Subcutaneous abdominal adipose tissue (tissue), 5 donors: ENCODE data around the gene SARS1.

Experiments
- H3K27ac ChIP-seq: one replicate; pipeline ENCODE4 v1.7.0; 2013; ENCODE audit warnings: low read depth, mild to moderate bottlenecking, inconsistent platforms, low read length, moderate library complexity
- H3K27me3 ChIP-seq, 5 donors: one replicate each; pipeline ENCODE4 v1.7.0; 2013; ENCODE audit warnings: low read length in 5 of 5, inconsistent platforms in 1 of 5; ENCODE audit not compliant: control insufficient read depth in 5 of 5, insufficient read depth in 4 of 5
- H3K36me3 ChIP-seq, 5 donors: one replicate each; pipeline ENCODE4 v1.7.0; 2013; ENCODE audit warnings: low read length in 5 of 5; ENCODE audit not compliant: control insufficient read depth in 5 of 5, insufficient read depth in 5 of 5
- H3K4me1 ChIP-seq, 5 donors: one replicate each; pipeline ENCODE4 v1.7.0; 2013; ENCODE audit warnings: low read length in 5 of 5, mild to moderate bottlenecking in 3 of 5, moderate library complexity in 1 of 5; ENCODE audit not compliant: control insufficient read depth in 5 of 5, insufficient read depth in 5 of 5
- H3K4me3 ChIP-seq, 5 donors: one replicate each; pipeline ENCODE4 v1.7.0; 2013; ENCODE audit warnings: low read length in 5 of 5, low read depth in 1 of 5
- H3K9ac ChIP-seq, 5 donors: one replicate each; pipeline ENCODE4 v1.7.0; 2013; ENCODE audit warnings: low read length in 5 of 5, mild to moderate bottlenecking in 4 of 5, moderate library complexity in 3 of 5
- H3K9me3 ChIP-seq, 5 donors: one replicate each; pipeline ENCODE4 v1.7.0; 2013; ENCODE audit warnings: low read length in 5 of 5; ENCODE audit not compliant: control insufficient read depth in 5 of 5
- donor health status: healthy.
- donor health status: healthy.
- donor health status: healthy.
- donor health status: healthy.
- donor health status: healthy.

The SARS1 gene

DNA sequence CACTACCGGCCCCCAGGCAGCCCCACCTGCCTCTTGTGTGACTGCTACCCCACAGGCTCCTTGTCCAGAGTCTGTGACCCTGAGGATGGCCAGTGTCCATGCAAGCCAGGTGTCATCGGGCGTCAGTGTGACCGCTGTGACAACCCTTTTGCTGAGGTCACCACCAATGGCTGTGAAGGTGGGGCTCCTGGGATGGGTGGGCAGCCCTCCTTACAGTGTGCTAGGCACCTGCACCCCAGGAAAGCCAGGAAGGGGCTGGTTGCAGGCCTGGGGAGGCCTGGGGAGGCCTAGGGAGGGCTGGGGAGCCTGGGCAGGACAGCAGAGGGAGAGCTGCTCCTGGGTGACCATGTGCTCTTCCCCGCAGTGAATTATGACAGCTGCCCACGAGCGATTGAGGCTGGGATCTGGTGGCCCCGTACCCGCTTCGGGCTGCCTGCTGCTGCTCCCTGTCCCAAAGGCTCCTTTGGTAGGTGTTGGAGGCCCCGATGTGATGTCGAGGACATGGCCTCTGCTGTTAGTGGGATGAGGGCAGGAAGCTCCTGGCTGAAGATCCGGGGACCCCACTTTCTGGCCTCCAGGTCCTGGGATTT lies 52.1 kb downstream of the SARS1 start:
- H3K9me3 ChIP-seq = no peaks in the 10 kb centered on the region
- peaks cover 0 to 5% (median 0%) of the 10 kb centered on the region in 5 donors for H3K36me3 ChIP-seq
- no peak overlapping the region for H3K9ac ChIP-seq
- H3K4me3 ChIP-seq = no peak overlapping the region
- H3K27ac ChIP-seq = no peak overlapping the region
- no peaks in the 10 kb centered on the region for H3K27me3 ChIP-seq
- peaks cover 0 to 9% (median 5%) of the 10 kb centered on the region in 5 donors for H3K4me1 ChIP-seq

DNA sequence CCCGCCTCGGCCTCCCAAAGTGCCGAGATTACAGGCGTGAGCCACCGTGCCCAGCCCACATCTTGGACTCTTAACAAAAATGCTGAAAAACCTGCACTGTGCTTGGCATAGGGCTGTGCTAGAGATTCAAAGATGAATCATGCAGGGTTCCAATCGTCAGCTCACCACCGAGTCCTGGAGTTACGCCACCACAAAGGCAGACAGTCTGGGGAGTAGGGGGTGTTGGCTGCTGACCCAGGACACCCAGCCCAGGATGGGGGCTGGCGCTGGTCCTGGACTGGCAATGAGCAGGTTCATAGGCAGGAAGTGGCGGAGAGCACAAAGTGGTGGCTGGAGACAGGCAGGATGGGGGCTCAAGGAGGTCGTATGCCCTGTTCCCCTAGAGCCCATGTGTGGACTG lies 53.2 kb downstream of the SARS1 start:
- H3K36me3 ChIP-seq = peaks cover 0 to 7% (median 0%) of the 10 kb centered on the region in 5 donors
- H3K27ac ChIP-seq = no peak overlapping the region
- no peak overlapping the region for H3K4me3 ChIP-seq
- H3K4me1 ChIP-seq = peaks cover 0 to 9% (median 5%) of the 10 kb centered on the region in 5 donors
- H3K9ac ChIP-seq = no peak overlapping the region
- H3K27me3 ChIP-seq = no peaks in the 10 kb centered on the region
- H3K9me3 ChIP-seq = no peaks in the 10 kb centered on the region

DNA sequence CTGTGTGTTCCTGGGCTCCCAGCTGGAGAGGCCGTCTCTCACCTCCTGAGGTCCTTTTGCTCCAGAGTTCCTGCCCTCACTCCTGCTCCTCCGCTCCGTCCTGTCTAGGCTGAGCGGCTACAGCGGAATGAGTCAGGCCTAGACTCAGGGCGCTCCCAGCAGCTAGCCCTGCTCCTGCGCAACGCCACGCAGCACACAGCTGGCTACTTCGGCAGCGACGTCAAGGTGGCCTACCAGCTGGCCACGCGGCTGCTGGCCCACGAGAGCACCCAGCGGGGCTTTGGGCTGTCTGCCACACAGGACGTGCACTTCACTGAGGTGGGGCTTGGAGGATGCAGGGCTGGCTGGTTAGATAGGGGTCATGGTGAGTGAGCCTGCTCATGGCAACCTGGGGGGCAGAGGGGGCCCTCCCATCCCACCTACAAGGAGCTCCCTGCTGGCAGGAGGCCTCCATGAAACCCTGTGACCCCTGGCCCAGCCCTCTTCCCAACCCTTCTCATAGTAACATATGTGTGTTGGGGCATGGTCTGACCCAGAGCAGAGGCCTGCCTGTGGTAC lies 54.1 kb downstream of the SARS1 start:
- Histone ChIP-seq H3K9me3 (no peaks in the 10 kb centered on the region), H3K36me3 (peaks cover 0 to 7% (median 0%) of the 10 kb centered on the region in 5 donors), H3K9ac (no peak overlapping the region), H3K27me3 (no peaks in the 10 kb centered on the region), H3K27ac (no peak overlapping the region), H3K4me3 (no peak overlapping the region), H3K4me1 (peaks cover 0 to 9% (median 5%) of the 10 kb centered on the region in 5 donors)

DNA sequence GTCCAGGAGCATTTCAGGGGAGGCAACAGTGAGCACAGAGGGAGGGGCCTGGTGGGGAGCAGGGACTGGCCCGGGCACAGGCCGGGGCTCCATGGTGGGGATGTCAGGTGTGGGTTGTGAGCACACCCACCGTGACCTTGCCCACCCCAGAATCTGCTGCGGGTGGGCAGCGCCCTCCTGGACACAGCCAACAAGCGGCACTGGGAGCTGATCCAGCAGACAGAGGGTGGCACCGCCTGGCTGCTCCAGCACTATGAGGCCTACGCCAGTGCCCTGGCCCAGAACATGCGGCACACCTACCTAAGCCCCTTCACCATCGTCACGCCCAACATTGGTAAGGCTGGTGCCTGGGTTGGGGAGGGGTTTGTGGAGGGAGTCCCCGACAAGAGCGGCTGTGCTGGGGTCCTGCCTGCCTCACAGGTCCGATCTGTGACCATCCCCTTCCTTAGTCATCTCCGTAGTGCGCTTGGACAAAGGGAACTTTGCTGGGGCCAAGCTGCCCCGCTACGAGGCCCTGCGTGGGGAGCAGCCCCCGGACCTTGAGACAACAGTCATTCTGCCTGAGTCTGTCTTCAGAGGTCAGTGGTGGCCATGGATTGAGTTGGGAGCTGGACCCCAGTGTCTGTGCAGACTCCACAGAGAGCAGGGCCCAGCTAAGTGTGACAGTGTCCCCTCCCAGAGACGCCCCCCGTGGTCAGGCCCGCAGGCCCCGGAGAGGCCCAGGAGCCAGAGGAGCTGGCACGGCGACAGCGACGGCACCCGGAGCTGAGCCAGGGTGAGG lies 54.9 kb downstream of the SARS1 start:
- Histone ChIP-seq H3K27me3 (no peaks in the 10 kb centered on the region), H3K4me3 (no peak overlapping the region), H3K9me3 (no peaks in the 10 kb centered on the region), H3K27ac (no peak overlapping the region), H3K9ac (no peak overlapping the region), H3K4me1 (peaks cover 0 to 5% (median 3%) of the 10 kb centered on the region in 5 donors), H3K36me3 (peaks cover 0 to 7% (median 0%) of the 10 kb centered on the region in 5 donors)

DNA sequence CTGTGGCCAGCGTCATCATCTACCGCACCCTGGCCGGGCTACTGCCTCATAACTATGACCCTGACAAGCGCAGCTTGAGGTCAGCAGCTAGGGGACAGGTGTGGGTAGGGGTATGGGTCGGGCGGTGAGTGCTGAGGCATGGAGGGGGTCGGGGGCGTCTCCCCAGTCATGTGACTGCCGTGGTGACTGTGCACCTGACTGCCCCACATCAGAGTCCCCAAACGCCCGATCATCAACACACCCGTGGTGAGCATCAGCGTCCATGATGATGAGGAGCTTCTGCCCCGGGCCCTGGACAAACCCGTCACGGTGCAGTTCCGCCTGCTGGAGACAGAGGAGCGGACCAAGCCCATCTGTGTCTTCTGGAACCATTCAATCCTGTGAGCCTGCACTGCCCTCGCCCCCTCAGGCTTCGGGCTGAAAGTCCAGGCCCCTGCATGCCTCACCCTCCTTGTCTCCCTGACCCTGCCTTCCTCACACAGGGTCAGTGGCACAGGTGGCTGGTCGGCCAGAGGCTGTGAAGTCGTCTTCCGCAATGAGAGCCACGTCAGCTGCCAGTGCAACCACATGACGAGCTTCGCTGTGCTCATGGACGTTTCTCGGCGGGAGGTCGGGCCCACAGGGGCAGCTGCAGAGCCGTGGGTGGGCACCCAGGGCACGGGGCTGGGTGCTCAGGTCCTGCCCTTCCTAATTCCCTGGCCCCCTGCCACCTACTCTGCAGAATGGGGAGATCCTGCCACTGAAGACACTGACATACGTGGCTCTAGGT lies 55.7 kb downstream of the SARS1 start:
- H3K4me1 ChIP-seq = peaks cover 0 to 3% (median 0%) of the 10 kb centered on the region in 5 donors
- no peak overlapping the region for H3K4me3 ChIP-seq
- no peaks in the 10 kb centered on the region for H3K9me3 ChIP-seq
- no peak overlapping the region for H3K9ac ChIP-seq
- peaks cover 0 to 7% (median 0%) of the 10 kb centered on the region in 5 donors for H3K36me3 ChIP-seq
- no peaks in the 10 kb centered on the region for H3K27me3 ChIP-seq
- no peak overlapping the region for H3K27ac ChIP-seq

DNA sequence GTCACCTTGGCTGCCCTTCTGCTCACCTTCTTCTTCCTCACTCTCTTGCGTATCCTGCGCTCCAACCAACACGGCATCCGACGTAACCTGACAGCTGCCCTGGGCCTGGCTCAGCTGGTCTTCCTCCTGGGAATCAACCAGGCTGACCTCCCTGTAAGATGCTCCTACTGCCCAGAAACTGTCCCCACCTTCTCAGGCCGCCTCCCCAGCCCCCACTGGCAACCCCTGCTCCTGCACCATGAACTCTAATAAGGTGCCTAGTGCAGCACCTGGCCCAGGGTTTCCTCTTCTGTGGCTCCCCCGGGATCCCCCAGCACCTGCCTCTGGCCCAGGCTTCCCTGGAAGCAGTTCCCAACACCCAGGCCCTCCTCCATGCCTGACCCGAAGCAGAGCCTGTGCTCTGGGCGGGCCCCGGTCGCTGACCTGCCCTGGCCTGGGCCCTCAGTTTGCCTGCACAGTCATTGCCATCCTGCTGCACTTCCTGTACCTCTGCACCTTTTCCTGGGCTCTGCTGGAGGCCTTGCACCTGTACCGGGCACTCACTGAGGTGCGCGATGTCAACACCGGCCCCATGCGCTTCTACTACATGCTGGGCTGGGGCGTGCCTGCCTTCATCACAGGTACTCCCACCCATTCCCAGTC lies 56.4 kb downstream of the SARS1 start:
- H3K27me3 ChIP-seq = no peaks in the 10 kb centered on the region
- no peaks in the 10 kb centered on the region for H3K9me3 ChIP-seq
- H3K27ac ChIP-seq = no peak overlapping the region
- no peak overlapping the region for H3K9ac ChIP-seq
- peaks cover 0 to 7% (median 0%) of the 10 kb centered on the region in 5 donors for H3K36me3 ChIP-seq
- H3K4me1 ChIP-seq = peaks cover 0 to 10% (median 0%) of the 10 kb centered on the region in 5 donors
- no peak overlapping the region for H3K4me3 ChIP-seq

DNA sequence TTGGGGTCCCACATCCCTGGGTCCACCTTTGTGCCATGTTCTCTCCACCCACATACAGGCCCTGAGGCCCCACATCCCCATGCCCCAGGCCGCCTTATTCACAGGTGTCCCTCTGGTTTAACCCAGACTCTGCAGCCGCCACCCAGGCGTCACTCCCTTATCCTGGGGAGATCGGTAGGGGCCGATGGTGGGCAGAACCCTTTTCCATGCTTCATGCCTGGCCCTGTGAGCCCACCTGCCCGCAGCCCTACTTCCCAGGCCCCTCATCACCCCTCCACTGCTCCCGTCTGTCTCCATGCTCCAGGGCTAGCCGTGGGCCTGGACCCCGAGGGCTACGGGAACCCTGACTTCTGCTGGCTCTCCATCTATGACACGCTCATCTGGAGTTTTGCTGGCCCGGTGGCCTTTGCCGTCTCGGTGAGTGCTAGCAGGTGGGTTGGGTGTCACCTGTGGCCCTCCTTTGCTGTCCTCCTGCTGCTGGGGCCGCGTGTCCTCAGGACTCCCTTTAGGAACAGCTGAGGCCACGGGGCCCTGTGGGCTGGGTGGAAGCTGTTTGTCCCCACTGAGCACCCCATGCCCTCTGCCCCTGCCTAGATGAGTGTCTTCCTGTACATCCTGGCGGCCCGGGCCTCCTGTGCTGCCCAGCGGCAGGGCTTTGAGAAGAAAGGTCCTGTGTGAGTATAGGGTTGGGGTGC lies 57.1 kb downstream of the SARS1 start:
- H3K4me1 ChIP-seq = peaks cover 0 to 11% (median 0%) of the 10 kb centered on the region in 5 donors
- no peak overlapping the region for H3K4me3 ChIP-seq
- no peak overlapping the region for H3K9ac ChIP-seq
- H3K27me3 ChIP-seq = no peaks in the 10 kb centered on the region
- peaks cover 0 to 7% (median 0%) of the 10 kb centered on the region in 5 donors for H3K36me3 ChIP-seq
- H3K9me3 ChIP-seq = no peaks in the 10 kb centered on the region
- H3K27ac ChIP-seq = no peak overlapping the region

DNA sequence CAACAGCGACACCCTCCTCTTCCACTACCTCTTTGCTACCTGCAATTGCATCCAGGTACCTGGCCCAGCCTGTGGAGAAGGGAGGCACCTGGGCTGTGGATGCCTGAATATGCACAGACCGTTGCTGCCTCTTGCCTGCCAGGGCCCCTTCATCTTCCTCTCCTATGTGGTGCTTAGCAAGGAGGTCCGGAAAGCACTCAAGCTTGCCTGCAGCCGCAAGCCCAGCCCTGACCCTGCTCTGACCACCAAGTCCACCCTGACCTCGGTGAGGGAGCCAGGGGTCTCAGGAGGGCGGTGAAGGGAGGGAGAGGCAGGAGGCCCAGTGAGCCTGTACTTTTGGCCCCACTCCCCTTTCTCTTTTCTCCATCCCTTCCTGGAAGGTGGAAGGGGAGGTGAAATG lies 57.7 kb downstream of the SARS1 start:
- Histone ChIP-seq H3K9ac (no peak overlapping the region), H3K4me1 (peaks cover 0 to 11% (median 0%) of the 10 kb centered on the region in 5 donors), H3K4me3 (no peak overlapping the region), H3K27ac (no peak overlapping the region), H3K36me3 (peaks cover 0 to 7% (median 0%) of the 10 kb centered on the region in 5 donors), H3K27me3 (no peaks in the 10 kb centered on the region), H3K9me3 (no peaks in the 10 kb centered on the region)
